Mesenchymal stem cell (in vitro differentiated cells and primary cell): ENCODE measurements around the gene ZFP36L1.
A peak's percentile ranks its signal among the peaks of the same experiment; 100 is the strongest.

Experiments used
- DNase-seq: peaks from one replicate; pipeline ENCODE4 v3.0.0-alpha.2; 2013
- H2AFZ ChIP-seq: one replicate; pipeline ENCODE4 v1.6.1; 2013; ENCODE audit warnings: low read depth, mild to moderate bottlenecking, control low read depth, inconsistent platforms, low read length, moderate library complexity
- H2AK5ac ChIP-seq: 2 replicates; pipeline ENCODE4 v1.6.1; 2013; ENCODE audit warnings: low read length, moderate library complexity, mild to moderate bottlenecking, inconsistent platforms; ENCODE audit not compliant: severe bottlenecking
- H2BK120ac ChIP-seq: one replicate; pipeline ENCODE4 v1.6.1; 2013; ENCODE audit warnings: low read depth, mild to moderate bottlenecking, inconsistent platforms, low read length, moderate library complexity
- H2BK12ac ChIP-seq, 2 experiments: one replicate each; pipeline ENCODE4 v1.6.1; 2013; ENCODE audit warnings: inconsistent platforms in 2 of 2, low read length in 2 of 2, mild to moderate bottlenecking in 2 of 2, moderate library complexity in 2 of 2, control low read depth in 1 of 2
- H2BK15ac ChIP-seq: one replicate; pipeline ENCODE4 v1.6.1; 2013; ENCODE audit warnings: mild to moderate bottlenecking, low read depth, inconsistent platforms; ENCODE audit not compliant: poor library complexity, severe bottlenecking
- H2BK5ac ChIP-seq: 2 replicates; pipeline ENCODE4 v1.6.1; 2013; ENCODE audit warnings: low read depth, mild to moderate bottlenecking, low read length, control low read depth, inconsistent platforms; ENCODE audit not compliant: poor library complexity, severe bottlenecking
- H3K14ac ChIP-seq, 2 experiments: one replicate each; pipeline ENCODE4 v1.6.1; 2013; ENCODE audit warnings: inconsistent platforms in 2 of 2, low read length in 2 of 2, control low read depth in 1 of 2, mild to moderate bottlenecking in 1 of 2, moderate library complexity in 1 of 2
- H3K18ac ChIP-seq, 2 experiments: one replicate each; pipeline ENCODE4 v1.6.1; 2013; ENCODE audit warnings: inconsistent platforms in 2 of 2, low read length in 2 of 2, control low read depth in 1 of 2, low read depth in 1 of 2, mild to moderate bottlenecking in 1 of 2
- H3K23ac ChIP-seq, 2 experiments: one replicate each; pipeline ENCODE4 v1.6.1; 2013; ENCODE audit warnings: inconsistent platforms in 2 of 2, low read length in 2 of 2, mild to moderate bottlenecking in 2 of 2, moderate library complexity in 2 of 2, control low read depth in 1 of 2
- H3K27ac ChIP-seq: 2 replicates; pipeline ENCODE4 v1.5.1; 2013; ENCODE audit warnings: mild to moderate bottlenecking, moderate library complexity, low read length, control low read depth, inconsistent platforms; ENCODE audit not compliant: poor library complexity, severe bottlenecking
- H3K27me3 ChIP-seq, 2 experiments: 2 replicates each; pipeline versions ENCODE4 v1.6.1 to v1.7.0; 2013; ENCODE audit warnings: low read length in 2 of 2, mild to moderate bottlenecking in 2 of 2, moderate library complexity in 2 of 2, control low read depth in 1 of 2, inconsistent platforms in 1 of 2; ENCODE audit not compliant: control insufficient read depth in 1 of 2, insufficient read depth in 1 of 2
- H3K36me3 ChIP-seq, 2 experiments: 2 replicates each; pipeline versions ENCODE4 v1.6.1 to v1.7.0; 2013; ENCODE audit warnings: low read length in 2 of 2, control low read depth in 1 of 2, inconsistent platforms in 1 of 2, low read depth in 1 of 2, mild to moderate bottlenecking in 1 of 2; ENCODE audit not compliant: insufficient read depth in 2 of 2, control insufficient read depth in 1 of 2
- H3K4ac ChIP-seq, 2 experiments: one replicate each; pipeline ENCODE4 v1.6.1; 2013; ENCODE audit warnings: inconsistent platforms in 2 of 2, low read length in 2 of 2, mild to moderate bottlenecking in 2 of 2, moderate library complexity in 2 of 2, control low read depth in 1 of 2, low read depth in 1 of 2
- H3K4me1 ChIP-seq: 2 replicates; pipeline ENCODE4 v1.6.1; 2013; ENCODE audit warnings: low read depth, low read length, control low read depth; ENCODE audit not compliant: control insufficient read depth, insufficient read depth
- H3K4me2 ChIP-seq: 2 replicates; pipeline ENCODE4 v1.6.1; 2013; ENCODE audit warnings: low read length, mild to moderate bottlenecking, inconsistent platforms; ENCODE audit not compliant: poor library complexity, severe bottlenecking
- H3K4me3 ChIP-seq, 2 experiments: 2 replicates each; pipeline versions ENCODE4 v1.5.1 to v1.7.0; 2013; ENCODE audit warnings: low read length in 2 of 2, mild to moderate bottlenecking in 2 of 2, control low read depth in 1 of 2, low read depth in 1 of 2; ENCODE audit not compliant: insufficient read depth in 1 of 2
- H3K79me1 ChIP-seq: replicated peaks from 2 replicates; pipeline ENCODE4 v1.6.1; 2013; ENCODE audit warnings: mild to moderate bottlenecking, control low read depth, low read length, inconsistent platforms; ENCODE audit not compliant: poor library complexity, severe bottlenecking
- H3K9ac ChIP-seq: 2 replicates; pipeline ENCODE4 v1.7.0; 2013; ENCODE audit warnings: mild to moderate bottlenecking, low read length, moderate library complexity
- H3K9me3 ChIP-seq: 2 replicates; pipeline ENCODE4 v1.7.0; 2013; ENCODE audit warnings: mild to moderate bottlenecking, low read length; ENCODE audit not compliant: control insufficient read depth
- H4K8ac ChIP-seq: one replicate; pipeline ENCODE4 v1.6.1; 2013; ENCODE audit warnings: inconsistent platforms, mild to moderate bottlenecking, low read length, moderate library complexity
- H4K91ac ChIP-seq: one replicate; pipeline ENCODE4 v1.6.1; 2013; ENCODE audit warnings: mild to moderate bottlenecking, low read length, inconsistent platforms
- WGBS: methylation state at CpG from one replicate; pipeline ENCODE4 v1.1.7; 2013; ENCODE audit warnings: mixed read lengths; 5-methylcytosine and 5-hydroxymethylcytosine counted together

The ZFP36L1 gene

DNA sequence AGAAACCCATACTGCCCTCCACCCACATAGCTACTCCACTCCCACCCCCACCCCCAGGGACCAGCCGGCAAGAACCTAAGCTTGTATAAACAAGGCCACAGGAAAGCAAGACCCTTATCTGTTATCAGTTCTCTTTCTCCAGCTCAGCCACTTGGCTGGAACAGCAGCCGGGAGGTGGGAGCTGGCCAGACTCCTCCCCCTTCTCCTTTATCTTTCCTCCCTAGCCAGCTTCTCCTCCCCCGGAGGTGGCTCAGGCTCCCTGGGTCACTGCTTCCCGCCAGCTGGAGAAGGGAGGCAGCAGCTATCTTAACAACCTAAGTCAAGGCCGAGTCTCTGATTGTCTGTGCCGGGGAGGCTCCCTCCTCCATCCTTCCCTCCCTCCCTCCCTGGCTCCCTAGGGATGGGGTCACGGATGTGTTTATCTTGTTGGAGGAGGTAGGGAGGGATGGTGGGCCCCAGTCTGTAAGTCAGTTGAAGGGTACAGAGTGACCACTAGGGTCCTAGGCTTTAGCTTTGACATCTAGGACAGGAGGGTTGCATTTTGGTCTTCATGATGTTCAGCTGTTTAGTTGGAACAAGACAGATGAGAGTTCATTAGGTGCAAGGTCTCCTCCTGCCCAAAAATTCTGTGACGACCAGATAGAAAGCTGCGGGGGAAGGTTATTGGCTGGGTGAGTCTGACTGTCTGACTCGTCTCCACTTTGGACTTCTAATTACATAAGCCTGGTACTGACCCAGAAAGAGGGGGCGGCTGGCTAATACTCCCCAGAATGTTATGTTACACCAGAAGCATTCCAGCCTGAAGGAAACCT lies 29.7 kb downstream of the ZFP36L1 start:
- no peak overlapping the region for H3K4me2 ChIP-seq
- no peak overlapping the region for H4K91ac ChIP-seq
- H4K8ac ChIP-seq = peak overlapping the region; percentile 85
- peak overlapping the region; percentile 40 for H3K9ac ChIP-seq
- no peak overlapping the region for H2BK5ac ChIP-seq
- H3K23ac ChIP-seq = no peak overlapping the region
- peak overlapping the region; percentile 88 for H2BK15ac ChIP-seq
- no peaks in the 10 kb centered on the region for H3K79me1 ChIP-seq
- no peaks in the 10 kb centered on the region for H3K36me3 ChIP-seq
- no peak overlapping the region for H3K27ac ChIP-seq
- no peak overlapping the region for H3K14ac ChIP-seq
- DNase-seq = no peak
- peak overlapping the region; percentile 61 to 67 for H3K18ac ChIP-seq
- WGBS = 29% methylated on average over 9 of the region's 11 CpGs
- peak overlapping the region in 1 of 2 experiments; percentile 55 for H3K4ac ChIP-seq
- no peak overlapping the region for H2AFZ ChIP-seq
- no peaks in the 10 kb centered on the region for H3K9me3 ChIP-seq
- H2BK120ac ChIP-seq = peak overlapping the region; percentile 52
- no peak overlapping the region for H2AK5ac ChIP-seq
- H3K4me3 ChIP-seq = no peak overlapping the region
- H3K27me3 ChIP-seq = peaks cover 0 to 5% of the 10 kb centered on the region in 2 experiments
- peaks cover 7% of the 10 kb centered on the region for H3K4me1 ChIP-seq
- H2BK12ac ChIP-seq = peak overlapping the region in 1 of 2 experiments; percentile 44

DNA sequence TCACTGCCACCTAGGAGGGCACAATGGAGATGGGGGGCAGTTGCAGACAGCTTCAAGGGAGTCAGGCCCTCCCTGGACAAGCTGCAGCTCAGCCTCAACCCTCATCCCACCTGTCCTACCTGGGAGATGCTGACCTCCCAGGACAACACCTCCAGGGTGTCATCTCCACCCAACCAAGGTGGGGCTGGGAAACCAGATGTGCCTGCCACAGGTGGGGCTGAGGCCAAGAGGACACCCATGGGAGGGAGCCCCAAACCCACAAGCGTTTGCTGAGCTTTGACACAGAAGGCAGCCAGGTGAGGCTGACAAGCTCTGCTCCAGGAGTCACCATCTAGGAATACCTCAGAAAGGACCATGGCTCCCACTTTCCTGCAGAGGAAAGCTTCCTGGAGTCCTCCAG lies 31.5 kb downstream of the ZFP36L1 start:
- H2BK5ac ChIP-seq = no peak overlapping the region
- peak overlapping the region in 1 of 2 experiments; percentile 1 for H3K4ac ChIP-seq
- peak overlapping the region; percentile 34 for H4K91ac ChIP-seq
- H2AFZ ChIP-seq = no peak overlapping the region
- H2BK12ac ChIP-seq = peak overlapping the region; percentile 7 to 42
- no peaks in the 10 kb centered on the region for H3K9me3 ChIP-seq
- no peaks in the 10 kb centered on the region for H3K27me3 ChIP-seq
- peak overlapping the region in 1 of 2 experiments; percentile 62 for H3K18ac ChIP-seq
- peaks cover 13% of the 10 kb centered on the region for H3K4me1 ChIP-seq
- H3K4me3 ChIP-seq = no peak overlapping the region
- H3K36me3 ChIP-seq = no peaks in the 10 kb centered on the region
- H2BK15ac ChIP-seq = peak overlapping the region; percentile 4
- peak overlapping the region; percentile 21 for H2BK120ac ChIP-seq
- no peak for DNase-seq
- 100% methylated on average over 1 of the region's 1 CpG for WGBS
- H3K27ac ChIP-seq = no peak overlapping the region
- H3K79me1 ChIP-seq = no peaks in the 10 kb centered on the region
- no peak overlapping the region for H3K14ac ChIP-seq
- no peak overlapping the region for H4K8ac ChIP-seq
- no peak overlapping the region for H3K23ac ChIP-seq
- no peak overlapping the region for H2AK5ac ChIP-seq
- H3K9ac ChIP-seq = no peak overlapping the region
- H3K4me2 ChIP-seq = no peak overlapping the region

DNA sequence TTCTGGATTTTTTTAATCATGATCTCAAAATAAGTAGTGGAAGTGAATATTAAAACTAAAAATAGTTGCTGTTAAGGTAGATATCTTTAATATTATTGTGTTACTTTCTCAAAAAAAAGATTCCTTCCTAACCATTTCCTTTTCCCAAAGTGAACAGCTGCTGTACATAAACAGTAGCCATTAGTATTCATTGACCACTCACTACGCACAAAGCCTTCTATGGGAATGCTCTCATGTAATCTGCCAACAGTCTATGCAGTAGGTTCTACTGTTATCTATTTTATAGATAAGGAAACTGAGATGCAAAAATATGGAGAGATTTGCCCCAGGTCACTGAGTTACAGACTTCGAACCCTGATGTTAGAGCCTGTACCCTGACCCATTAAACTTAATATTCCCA lies 32.1 kb downstream of the ZFP36L1 start:
- WGBS = 93% methylated on average over 2 of the region's 2 CpGs
- H3K4me1 ChIP-seq = peaks cover 17% of the 10 kb centered on the region

DNA sequence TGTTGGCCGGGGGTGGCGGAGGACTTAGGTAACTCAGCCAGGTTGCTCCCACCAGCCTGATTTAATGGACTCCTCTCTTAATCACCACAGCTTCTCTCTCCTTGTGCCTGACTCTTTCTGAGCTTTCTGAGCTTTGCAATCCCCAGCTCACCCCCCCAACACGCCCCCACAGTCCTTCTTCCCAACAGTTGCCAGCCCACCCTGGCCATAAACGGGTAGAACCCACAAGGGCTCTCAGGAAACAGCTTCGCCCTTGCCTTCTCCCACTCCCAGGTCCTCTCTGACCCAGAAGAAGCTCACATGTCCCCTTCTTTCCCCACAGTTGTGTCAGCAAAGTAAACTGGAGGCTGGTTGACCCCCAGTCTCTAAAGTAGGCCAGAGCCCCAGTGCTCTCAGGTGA lies 32.9 kb downstream of the ZFP36L1 start:
- no peaks in the 10 kb centered on the region for H3K9me3 ChIP-seq
- H4K91ac ChIP-seq = no peak overlapping the region
- 93% methylated on average over 5 of the region's 5 CpGs for WGBS
- H3K36me3 ChIP-seq = no peaks in the 10 kb centered on the region
- H3K4me2 ChIP-seq = no peak overlapping the region
- no peak overlapping the region for H3K27ac ChIP-seq
- no peak overlapping the region for H3K9ac ChIP-seq
- H2BK15ac ChIP-seq = peak overlapping the region; percentile 60
- no peaks in the 10 kb centered on the region for H3K79me1 ChIP-seq
- H2AFZ ChIP-seq = no peak overlapping the region
- no peak overlapping the region for H3K4me3 ChIP-seq
- H2AK5ac ChIP-seq = no peak overlapping the region
- peak overlapping the region; percentile 86 for H2BK120ac ChIP-seq
- H3K27me3 ChIP-seq = no peaks in the 10 kb centered on the region
- H4K8ac ChIP-seq = no peak overlapping the region
- no peak overlapping the region for H3K14ac ChIP-seq
- peak overlapping the region; percentile 47 to 51 for H2BK12ac ChIP-seq
- H2BK5ac ChIP-seq = no peak overlapping the region
- H3K4me1 ChIP-seq = peaks cover 17% of the 10 kb centered on the region
- peak overlapping the region in 1 of 2 experiments; percentile 27 for H3K18ac ChIP-seq
- DNase-seq = no peak
- H3K23ac ChIP-seq = no peak overlapping the region
- no peak overlapping the region for H3K4ac ChIP-seq

More for the DNA sequence above, 32.1 kb downstream of the ZFP36L1 start:
- no peak overlapping the region for H3K4me2 ChIP-seq
- H2BK15ac ChIP-seq = no peak overlapping the region
- no peak overlapping the region for H3K14ac ChIP-seq
- no peak overlapping the region for H2BK120ac ChIP-seq
- no peaks in the 10 kb centered on the region for H3K36me3 ChIP-seq
- H2AFZ ChIP-seq = no peak overlapping the region
- H2BK12ac ChIP-seq = no peak overlapping the region
- no peak overlapping the region for H3K9ac ChIP-seq
- no peaks in the 10 kb centered on the region for H3K79me1 ChIP-seq
- H3K4ac ChIP-seq = no peak overlapping the region
- H3K9me3 ChIP-seq = no peaks in the 10 kb centered on the region
- no peaks in the 10 kb centered on the region for H3K27me3 ChIP-seq
- no peak overlapping the region for H4K91ac ChIP-seq
- no peak overlapping the region for H3K27ac ChIP-seq
- no peak overlapping the region for H3K18ac ChIP-seq
- DNase-seq = peak; percentile 43
- no peak overlapping the region for H2AK5ac ChIP-seq
- H2BK5ac ChIP-seq = no peak overlapping the region
- H3K4me3 ChIP-seq = no peak overlapping the region
- no peak overlapping the region for H3K23ac ChIP-seq
- no peak overlapping the region for H4K8ac ChIP-seq
